SK-N-SH (cell line): ENCODE measurements around the gene TRAFD1. TPM values are rescaled to one million over a fixed set of nuclear protein-coding genes. Genes with fewer than 3 reads are reported as not detected.

Experiments
- CTCF ChIA-PET: fragments of 300-600, 350-600 bp; formaldehyde crosslinking; extraction: SDS; loops from one replicate; lab custom pipeline; 2021; lab: Yijun Ruan, JAX
- POLR2A ChIA-PET: fragments of 350-600 bp; sonication (Branson Sonifier 250); formaldehyde crosslinking; extraction: SDS; loops from one replicate; lab custom pipeline; 2020; ENCODE audit warnings: antibody characterized with exemption, inconsistent platforms; lab: Yijun Ruan, JAX
- DNase-seq: peaks from one replicate; pipeline ENCODE4 v3.0.0; 2012
- H2AFZ ChIP-seq: fragments of 200-600 bp; sonication (generic); 2 replicates; pipeline ENCODE4 v1.8.1; 2016; ENCODE audit warnings: antibody characterized with exemption, mild to moderate bottlenecking, low read depth
- H3F3A ChIP-seq: fragments of 200-600 bp; sonication (generic); replicated peaks from 2 replicates; pipeline ENCODE3; 2016; ENCODE audit warnings: antibody characterized with exemption, mild to moderate bottlenecking; ENCODE audit not compliant: insufficient read depth
- H3K27ac ChIP-seq, 2 experiments: fragments of 200-500 bp in 1 of 2; fragments of 200-600 bp in 1 of 2; sonication (Bioruptor generic) in 1 of 2; sonication (generic), shearing (Covaris generic) in 1 of 2; 2 replicates each; pipeline versions ENCODE4 v1.5.1 to v1.6.1; 2014 to 2016; ENCODE audit warnings: low read depth in 2 of 2, inconsistent platforms in 1 of 2, low read length in 1 of 2, mild to moderate bottlenecking in 1 of 2, mixed read lengths in 1 of 2
- H3K27me3 ChIP-seq: fragments of 200-600 bp; sonication (generic), shearing (Covaris generic); 2 replicates; pipeline ENCODE4 v1.6.1; 2016; ENCODE audit warnings: mixed run types; ENCODE audit not compliant: insufficient read depth
- H3K36me3 ChIP-seq, 2 experiments: fragments of 200-500 bp in 1 of 2; fragments of 200-600 bp in 1 of 2; sonication (Bioruptor generic) in 1 of 2; sonication (generic) in 1 of 2; replicated peaks in 1 of 2; 2 replicates each; pipeline versions ENCODE3 to v1.5.1; 2014 to 2016; ENCODE audit warnings: low read length in 1 of 2, mild to moderate bottlenecking in 1 of 2; ENCODE audit not compliant: insufficient read depth in 2 of 2, control insufficient read depth in 1 of 2
- H3K4me1 ChIP-seq, 2 experiments: fragments of 200-500 bp in 1 of 2; fragments of 200-600 bp in 1 of 2; sonication (Bioruptor generic) in 1 of 2; sonication (generic), shearing (Covaris generic) in 1 of 2; 2 replicates each; pipeline versions ENCODE4 v1.5.1 to v1.6.1; 2014 to 2016; ENCODE audit warnings: low read depth in 1 of 2, low read length in 1 of 2, mixed run types in 1 of 2; ENCODE audit not compliant: insufficient read depth in 2 of 2, control insufficient read depth in 1 of 2
- H3K4me2 ChIP-seq: fragments of 200-600 bp; sonication (generic), shearing (Covaris generic); 2 replicates; pipeline ENCODE4 v1.6.1; 2017; ENCODE audit warnings: mixed run types
- H3K4me3 ChIP-seq, 2 experiments: fragments of 200-500 bp in 1 of 2; fragments of 200-600 bp in 1 of 2; sonication (Bioruptor generic) in 1 of 2; sonication (generic), shearing (Covaris generic) in 1 of 2; 2 replicates each; pipeline versions ENCODE4 v1.5.1 to v1.8.1; 2014 to 2016; ENCODE audit warnings: low read depth in 2 of 2, inconsistent platforms in 1 of 2, low read length in 1 of 2, mild to moderate bottlenecking in 1 of 2, mixed read lengths in 1 of 2, moderate library complexity in 1 of 2
- H3K79me2 ChIP-seq: fragments of 200-600 bp; sonication (generic); 2 replicates; pipeline ENCODE4 v1.8.1; 2017; ENCODE audit warnings: mild to moderate bottlenecking; ENCODE audit not compliant: insufficient read depth
- H3K9ac ChIP-seq: fragments of 200-600 bp; sonication (generic); 2 replicates; pipeline ENCODE4 v1.6.1; 2017; ENCODE audit warnings: mixed run types
- H3K9me2 ChIP-seq: fragments of 200-600 bp; sonication (generic); 2 replicates; pipeline ENCODE4 v1.6.1; 2017; ENCODE audit warnings: mixed run types
- H3K9me3 ChIP-seq: fragments of 200-600 bp; sonication (generic); 2 replicates; pipeline ENCODE4 v1.6.1; 2017; ENCODE audit warnings: mixed run types, mild to moderate bottlenecking, moderate library complexity
- H4K20me1 ChIP-seq: fragments of 200-600 bp; sonication (generic); 2 replicates; pipeline ENCODE4 v1.6.1; 2017; ENCODE audit warnings: mild to moderate bottlenecking, mixed run types; ENCODE audit not compliant: insufficient read depth
- EP300 ChIP-seq, 2 experiments: IDR thresholded peaks; 2 replicates each; pipeline versions ENCODE4 v1.4.0 to v1.6.1; 2012; ENCODE audit warnings: borderline replicate concordance in 1 of 2, low read depth in 1 of 2, low read length in 1 of 2
- EZH2phosphoT487 ChIP-seq: fragments of 200-600 bp; sonication (generic); IDR thresholded peaks from 2 replicates; pipeline ENCODE4 v1.6.1; 2017; ENCODE audit warnings: low read depth, mixed run types, mild to moderate bottlenecking, antibody characterized with exemption, moderate library complexity, borderline replicate concordance
- FOSL2 ChIP-seq: IDR thresholded peaks from 2 replicates; pipeline ENCODE4 v1.4.0; 2012; ENCODE audit warnings: low read depth, mild to moderate bottlenecking, moderate library complexity, borderline replicate concordance
- FOXJ3 ChIP-seq: sonication (generic); formaldehyde crosslinking; IDR thresholded peaks from 2 replicates; pipeline ENCODE4 v1.5.1; 2020; ENCODE audit warnings: mild to moderate bottlenecking, missing genetic modification reagents
- FOXM1 ChIP-seq: IDR thresholded peaks from 2 replicates; pipeline ENCODE4 v1.4.0; 2012; ENCODE audit warnings: low read depth, mild to moderate bottlenecking
- GATA2 ChIP-seq: sonication (generic); formaldehyde crosslinking; IDR thresholded peaks from 2 replicates; pipeline ENCODE4 v1.5.0; 2020; ENCODE audit warnings: mild to moderate bottlenecking, missing genetic modification reagents
- MEF2A ChIP-seq: IDR thresholded peaks from 2 replicates; pipeline ENCODE4 v1.4.0; 2012; ENCODE audit warnings: low read depth, borderline replicate concordance
- MXI1 ChIP-seq: IDR thresholded peaks from 2 replicates; pipeline ENCODE4 v1.6.1; 2012; ENCODE audit warnings: mild to moderate bottlenecking, low read depth, low read length, improper control_type of control experiment
- NFIC ChIP-seq: IDR thresholded peaks from 2 replicates; pipeline ENCODE4 v1.4.0; 2012; ENCODE audit warnings: borderline replicate concordance
- POLR2AphosphoS5 ChIP-seq: IDR thresholded peaks from 2 replicates; pipeline ENCODE4 v1.6.1; 2012; ENCODE audit warnings: low read depth, low read length
- RAD21 ChIP-seq: IDR thresholded peaks from 2 replicates; pipeline ENCODE4 v1.6.1; 2012; ENCODE audit warnings: mild to moderate bottlenecking, low read length
- RFX5 ChIP-seq: IDR thresholded peaks from 2 replicates; pipeline ENCODE4 v1.6.1; 2012; ENCODE audit warnings: mild to moderate bottlenecking, improper control_type of control experiment, low read length
- RXRA ChIP-seq: IDR thresholded peaks from 2 replicates; pipeline ENCODE4 v1.4.0; 2012; ENCODE audit warnings: low read depth, mild to moderate bottlenecking, borderline replicate concordance
- SIN3A ChIP-seq: IDR thresholded peaks from 2 replicates; pipeline ENCODE4 v1.6.1; 2012; ENCODE audit warnings: low read depth, mild to moderate bottlenecking, low read length, moderate library complexity, borderline replicate concordance
- SMC3 ChIP-seq: IDR thresholded peaks from 2 replicates; pipeline ENCODE4 v1.6.1; 2012; ENCODE audit warnings: low read depth, low read length, improper control_type of control experiment
- TAF1 ChIP-seq: IDR thresholded peaks from 2 replicates; pipeline ENCODE4 v1.6.1; 2012; ENCODE audit warnings: low read depth, mild to moderate bottlenecking, low read length, moderate library complexity, borderline replicate concordance
- YY1 ChIP-seq: IDR thresholded peaks from 2 replicates; pipeline ENCODE4 v1.4.0; 2012; ENCODE audit warnings: low read depth, mild to moderate bottlenecking
- WGBS: methylation state at CpG from one replicate; pipeline ENCODE4 v1.1.6; 2017; ENCODE audit warnings: low lambda C conversion rate; 5-methylcytosine and 5-hydroxymethylcytosine counted together
- polyA plus RNA-seq, 3 experiments: library from polyadenylated mRNA; depleted of rRNA; stranded (reverse); fragments of >200 nt; gene quantifications; 2 replicates each; pipeline ENCODE4 v1.2.3, GENCODE V29; 2012
- TF ChIP-seq, protein P1 (sequence below): fragments of 150-350 bp; IDR thresholded peaks from 2 replicates; pipeline ENCODE4 v1.6.1; 2016; ENCODE audit warnings: mild to moderate bottlenecking, low read depth, low read length
- TF ChIP-seq, protein P2 (sequence below): fragments of 200-600 bp; sonication (generic); IDR thresholded peaks from 2 replicates; pipeline ENCODE4 v1.6.1; 2017; ENCODE audit warnings: antibody characterized with exemption, mild to moderate bottlenecking, moderate library complexity
- TF ChIP-seq, protein P3 (sequence below): fragments of 150-350 bp; IDR thresholded peaks from 2 replicates; pipeline ENCODE4 v1.6.1; 2017; ENCODE audit warnings: antibody characterized with exemption, low read length, low read depth, borderline replicate concordance
- TF ChIP-seq, protein P4 (sequence below): IDR thresholded peaks from 2 replicates; pipeline ENCODE4 v1.4.0; 2012; ENCODE audit warnings: low read depth, borderline replicate concordance

TRAFD1 gene
- polyA plus RNA-seq, 1 of the 3 experiments (the other 2 are of a cell fraction): 12.4 TPM

DNA sequence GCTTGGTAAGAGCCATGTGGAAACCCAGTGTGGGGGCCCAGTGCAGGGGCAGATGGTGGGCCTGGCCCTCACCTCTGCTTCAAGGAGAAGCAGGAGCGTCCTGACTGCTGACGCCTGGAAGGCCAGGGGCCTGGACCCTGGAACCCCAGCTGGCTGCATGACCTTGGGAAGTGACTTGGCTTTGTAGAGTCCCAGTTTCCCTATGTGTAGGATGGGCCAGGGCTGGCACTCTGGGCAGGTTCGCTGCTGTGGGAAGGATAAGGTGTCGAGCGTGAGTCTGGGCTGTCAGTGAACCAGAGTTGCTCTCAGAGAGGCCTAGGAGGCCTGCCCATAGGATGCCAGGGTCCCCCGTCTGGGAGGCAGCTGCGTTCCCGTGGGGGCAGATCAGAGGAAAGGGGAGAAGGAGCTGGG is 43.2 kb downstream of the TRAFD1 start:
- ChIA-PET POLR2A (no interaction called here), CTCF (interaction anchor here (0.8 to 1.1 kb wide), 3 partner anchors 30 to 1144 kb away, joined by 3 read pairs; no protein-coding TSS in a partner anchor)
- Histone ChIP-seq H3K4me1 (no peaks in the 10 kb centered on the region), H3K36me3 (peaks cover 3 to 21% of the 10 kb centered on the region in 2 experiments), H2AFZ (no peak overlapping the region), H3F3A (no peaks in the 10 kb centered on the region), H3K27me3 (no peaks in the 10 kb centered on the region), H3K9me3 (no peaks in the 10 kb centered on the region), H3K4me3 (no peak overlapping the region), H3K27ac (no peak overlapping the region), H4K20me1 (no peaks in the 10 kb centered on the region), H3K9me2 (no peaks in the 10 kb centered on the region), H3K79me2 (no peaks in the 10 kb centered on the region), H3K4me2 (no peak overlapping the region), H3K9ac (no peak overlapping the region)
- TF ChIP-seq TAF1 (no peak), SMC3 (no peak), POLR2AphosphoS5 (no peak), YY1 (no peak), NFIC (no peak), MXI1 (no peak), EZH2phosphoT487 (no peak), RAD21 (no peak), FOXM1 (no peak), RXRA (no peak), SIN3A (no peak), EP300 (IDR thresholded peaks at IDR 0.05; ENCODE audit: borderline replicate concordance in 1 of 2, low read depth in 1 of 2, low read length in 1 of 2) (no peak)
- TF ChIP-seq, protein P1, sequence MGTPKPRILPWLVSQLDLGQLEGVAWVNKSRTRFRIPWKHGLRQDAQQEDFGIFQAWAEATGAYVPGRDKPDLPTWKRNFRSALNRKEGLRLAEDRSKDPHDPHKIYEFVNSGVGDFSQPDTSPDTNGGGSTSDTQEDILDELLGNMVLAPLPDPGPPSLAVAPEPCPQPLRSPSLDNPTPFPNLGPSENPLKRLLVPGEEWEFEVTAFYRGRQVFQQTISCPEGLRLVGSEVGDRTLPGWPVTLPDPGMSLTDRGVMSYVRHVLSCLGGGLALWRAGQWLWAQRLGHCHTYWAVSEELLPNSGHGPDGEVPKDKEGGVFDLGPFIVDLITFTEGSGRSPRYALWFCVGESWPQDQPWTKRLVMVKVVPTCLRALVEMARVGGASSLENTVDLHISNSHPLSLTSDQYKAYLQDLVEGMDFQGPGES: no peak
- TF ChIP-seq, protein P2, sequence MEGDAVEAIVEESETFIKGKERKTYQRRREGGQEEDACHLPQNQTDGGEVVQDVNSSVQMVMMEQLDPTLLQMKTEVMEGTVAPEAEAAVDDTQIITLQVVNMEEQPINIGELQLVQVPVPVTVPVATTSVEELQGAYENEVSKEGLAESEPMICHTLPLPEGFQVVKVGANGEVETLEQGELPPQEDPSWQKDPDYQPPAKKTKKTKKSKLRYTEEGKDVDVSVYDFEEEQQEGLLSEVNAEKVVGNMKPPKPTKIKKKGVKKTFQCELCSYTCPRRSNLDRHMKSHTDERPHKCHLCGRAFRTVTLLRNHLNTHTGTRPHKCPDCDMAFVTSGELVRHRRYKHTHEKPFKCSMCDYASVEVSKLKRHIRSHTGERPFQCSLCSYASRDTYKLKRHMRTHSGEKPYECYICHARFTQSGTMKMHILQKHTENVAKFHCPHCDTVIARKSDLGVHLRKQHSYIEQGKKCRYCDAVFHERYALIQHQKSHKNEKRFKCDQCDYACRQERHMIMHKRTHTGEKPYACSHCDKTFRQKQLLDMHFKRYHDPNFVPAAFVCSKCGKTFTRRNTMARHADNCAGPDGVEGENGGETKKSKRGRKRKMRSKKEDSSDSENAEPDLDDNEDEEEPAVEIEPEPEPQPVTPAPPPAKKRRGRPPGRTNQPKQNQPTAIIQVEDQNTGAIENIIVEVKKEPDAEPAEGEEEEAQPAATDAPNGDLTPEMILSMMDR: no peak
- DNase-seq: no peak
- WGBS: 90% methylated on average over 7 of the region's 8 CpGs

DNA sequence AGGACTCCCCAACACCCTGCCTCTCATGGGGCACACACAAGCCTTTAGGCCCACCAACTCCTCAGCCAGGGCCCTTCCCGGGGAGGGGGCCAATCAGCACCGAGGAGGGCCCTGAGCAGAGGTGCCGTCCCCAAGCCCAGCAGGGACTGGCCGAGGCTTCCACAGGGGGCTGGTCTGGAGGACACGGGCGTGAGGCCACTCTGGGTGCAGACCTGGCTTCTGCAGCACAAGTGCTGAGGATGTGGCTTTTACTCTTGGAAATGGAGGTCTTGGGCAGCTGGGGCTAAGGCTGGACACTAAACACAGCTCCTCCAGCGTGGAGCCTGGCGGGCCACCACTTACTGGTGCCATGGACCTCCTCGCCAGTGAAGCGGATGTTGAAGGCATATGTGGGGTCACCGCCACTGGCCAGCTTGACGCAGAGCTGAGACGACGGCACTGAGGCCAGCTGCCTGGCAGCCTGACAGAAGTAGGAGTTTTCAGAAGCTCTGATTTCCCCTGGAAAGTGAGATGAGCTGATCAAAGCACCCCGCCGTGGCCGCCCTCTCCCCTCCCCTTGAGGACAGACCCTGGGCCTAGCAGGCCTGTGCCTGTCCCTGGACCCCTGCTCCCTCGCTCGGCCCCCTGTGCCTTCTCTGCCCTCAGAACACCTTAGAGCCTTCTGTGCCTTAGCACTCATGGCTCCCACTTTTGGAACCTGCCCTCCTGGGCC is 44.0 kb downstream of the TRAFD1 start:
- no peak overlapping the region for H2AFZ ChIP-seq
- H3K9me2 ChIP-seq: no peaks in the 10 kb centered on the region
- no peak overlapping the region for H3K4me3 ChIP-seq
- WGBS: 96% methylated on average over 9 of the region's 19 CpGs
- H3K4me2 ChIP-seq: no peak overlapping the region
- DNase-seq: no peak
- H3K9me3 ChIP-seq: no peaks in the 10 kb centered on the region
- no peaks in the 10 kb centered on the region for H3K4me1 ChIP-seq
- peaks cover 3 to 19% of the 10 kb centered on the region in 2 experiments for H3K36me3 ChIP-seq
- ChIA-PET CTCF (interaction anchor here (0.8 to 1.0 kb wide), 3 partner anchors 29 to 1144 kb away, joined by 3 read pairs; no protein-coding TSS in a partner anchor), POLR2A (no interaction called here)
- H3F3A ChIP-seq: no peaks in the 10 kb centered on the region
- no peak overlapping the region for H3K9ac ChIP-seq
- H3K27ac ChIP-seq: no peak overlapping the region
- H4K20me1 ChIP-seq: no peaks in the 10 kb centered on the region
- no peaks in the 10 kb centered on the region for H3K27me3 ChIP-seq
- no peaks in the 10 kb centered on the region for H3K79me2 ChIP-seq
- TF ChIP-seq FOXJ3 (no peak), RAD21 (no peak), GATA2 (CRISPR knock-in tag) (no peak), RFX5 (no peak), FOSL2 (no peak), MEF2A (no peak), TAF1 (no peak), SMC3 (no peak), FOXM1 (no peak)
- TF ChIP-seq, protein P3, sequence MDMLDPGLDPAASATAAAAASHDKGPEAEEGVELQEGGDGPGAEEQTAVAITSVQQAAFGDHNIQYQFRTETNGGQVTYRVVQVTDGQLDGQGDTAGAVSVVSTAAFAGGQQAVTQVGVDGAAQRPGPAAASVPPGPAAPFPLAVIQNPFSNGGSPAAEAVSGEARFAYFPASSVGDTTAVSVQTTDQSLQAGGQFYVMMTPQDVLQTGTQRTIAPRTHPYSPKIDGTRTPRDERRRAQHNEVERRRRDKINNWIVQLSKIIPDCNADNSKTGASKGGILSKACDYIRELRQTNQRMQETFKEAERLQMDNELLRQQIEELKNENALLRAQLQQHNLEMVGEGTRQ: no peak
- TF ChIP-seq, protein P4, sequence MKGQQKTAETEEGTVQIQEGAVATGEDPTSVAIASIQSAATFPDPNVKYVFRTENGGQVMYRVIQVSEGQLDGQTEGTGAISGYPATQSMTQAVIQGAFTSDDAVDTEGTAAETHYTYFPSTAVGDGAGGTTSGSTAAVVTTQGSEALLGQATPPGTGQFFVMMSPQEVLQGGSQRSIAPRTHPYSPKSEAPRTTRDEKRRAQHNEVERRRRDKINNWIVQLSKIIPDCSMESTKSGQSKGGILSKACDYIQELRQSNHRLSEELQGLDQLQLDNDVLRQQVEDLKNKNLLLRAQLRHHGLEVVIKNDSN: no peak
